Measurements from ENCODE around the gene CDC20B.

Gene CDC20B

DNA sequence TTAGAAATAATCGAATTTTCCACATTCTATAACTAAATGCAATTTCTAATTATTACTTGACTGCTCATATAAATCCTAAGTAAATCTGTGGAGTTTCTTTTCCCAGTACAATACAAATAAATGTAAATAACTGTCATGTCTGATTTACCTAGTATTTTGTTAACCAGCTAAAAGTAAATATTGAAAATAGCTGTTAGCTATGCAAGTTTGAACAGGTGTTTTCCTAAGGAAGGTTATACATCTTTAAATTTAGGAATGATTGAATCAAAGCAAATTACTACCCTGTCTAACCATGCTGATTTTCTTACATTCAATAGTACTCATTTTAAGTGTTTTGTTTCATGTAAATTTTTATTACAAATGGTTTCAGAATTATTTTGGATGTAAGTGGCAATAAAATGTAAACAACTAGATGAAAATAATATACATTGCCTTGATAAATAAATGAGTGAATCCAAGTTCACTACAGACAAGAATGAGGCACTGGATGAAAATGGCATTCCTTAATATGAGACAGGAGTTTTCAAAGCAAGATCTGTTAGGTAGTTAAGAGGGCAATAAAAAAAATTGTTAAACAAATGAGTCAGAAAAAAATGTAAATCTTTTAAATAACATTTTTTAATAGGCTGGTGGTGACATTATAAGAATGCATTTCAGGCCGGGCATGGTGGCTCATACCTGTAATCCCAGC lies 38.4 kb upstream of the CDC20B start:
- H3K27ac ChIP-seq = no peak overlapping the region
- H3K4me3 ChIP-seq = no peak overlapping the region
- no peak for TF ChIP-seq CTCF (IDR thresholded peaks at IDR 0.05)
- no peak for DNase-seq (ENCODE audit: low spot score)

DNA sequence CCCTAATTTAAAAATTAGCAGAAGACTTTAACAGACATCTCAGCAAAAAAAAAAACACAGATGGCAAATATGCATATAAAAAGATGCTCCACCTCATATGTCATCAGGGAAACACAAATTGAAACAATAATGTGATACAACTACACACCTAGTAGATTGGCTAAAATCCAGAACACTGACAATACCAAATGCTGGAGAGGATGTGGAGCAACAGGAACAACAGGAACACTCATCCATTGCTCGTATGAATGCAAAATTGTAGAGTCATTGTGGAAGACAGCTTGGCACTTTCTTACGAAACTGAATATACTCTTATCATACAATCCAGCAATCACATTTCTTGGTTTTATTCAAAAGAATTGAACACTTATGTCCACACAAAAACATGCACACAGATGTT lies 32.0 kb upstream of the CDC20B start:
- DNase-seq (ENCODE audit: low spot score) = no peak
- Histone ChIP-seq H3K4me3 (no peak overlapping the region), H3K27ac (no peak overlapping the region)
- no peak for TF ChIP-seq CTCF (IDR thresholded peaks at IDR 0.05)

DNA sequence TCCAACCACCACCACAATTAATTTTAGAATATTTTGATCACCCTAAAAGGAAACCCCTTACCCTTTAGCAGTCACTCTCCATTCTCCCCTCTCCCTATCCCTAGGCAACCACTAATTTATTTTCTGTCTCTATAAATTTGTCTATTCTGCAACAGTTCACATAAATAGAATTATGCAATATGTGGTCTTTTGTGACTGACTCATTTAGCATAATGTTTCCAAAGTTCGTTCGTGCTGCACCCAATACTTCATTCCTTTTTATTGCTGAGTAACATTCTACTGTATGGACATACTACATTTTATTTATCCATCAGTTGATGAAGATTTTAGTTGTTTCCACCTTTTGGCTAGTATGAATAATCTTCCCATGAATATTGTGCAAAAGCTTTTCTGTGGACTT lies 18.2 kb upstream of the CDC20B start:
- no peak for DNase-seq (ENCODE audit: low spot score)
- Histone ChIP-seq H3K4me3 (no peak overlapping the region), H3K27ac (no peak overlapping the region)
- TF ChIP-seq CTCF (IDR thresholded peaks at IDR 0.05) = no peak

DNA sequence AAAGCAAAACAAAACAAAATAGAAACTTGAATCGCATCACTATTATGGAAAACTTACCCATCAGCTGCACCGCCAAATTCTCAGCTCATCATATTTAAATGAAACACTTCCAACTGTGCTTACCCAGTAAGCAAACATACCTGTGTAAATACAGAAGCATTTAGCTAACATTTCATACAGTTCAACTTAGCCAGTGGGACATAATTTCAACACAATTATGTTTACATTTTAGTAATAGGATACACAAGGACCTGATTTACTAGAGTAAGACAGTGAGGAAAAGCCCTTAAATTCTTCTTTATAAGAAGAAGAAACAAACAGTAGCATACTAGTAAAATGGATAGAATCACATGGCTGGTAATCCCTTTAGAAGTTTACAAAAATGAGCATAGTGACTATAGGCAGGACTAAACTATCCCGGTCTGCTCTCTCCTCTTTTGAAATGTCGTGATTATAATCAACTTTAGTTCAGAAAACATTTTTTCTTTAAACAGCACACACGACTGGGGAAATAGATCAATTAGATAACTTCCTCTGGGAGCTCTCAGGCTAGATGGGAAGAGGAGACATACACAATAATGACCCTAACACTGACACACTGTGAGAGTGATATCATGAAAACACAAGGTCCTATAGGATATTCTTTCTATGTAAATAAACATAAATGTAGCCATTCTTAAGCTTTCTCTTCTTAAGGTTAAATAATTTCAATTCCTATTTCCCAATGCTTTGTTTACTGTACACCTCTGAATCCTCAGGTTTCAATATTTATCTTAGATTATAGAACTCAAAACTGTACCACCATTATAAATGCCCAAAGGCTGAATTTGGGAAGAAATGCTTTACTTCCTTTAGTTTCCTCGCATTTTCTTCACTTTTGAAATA lies 15.9 kb upstream of the CDC20B start:
- Histone ChIP-seq H3K4me3 (no peak overlapping the region), H3K27ac (no peak overlapping the region)
- DNase-seq (ENCODE audit: low spot score) = no peak
- TF ChIP-seq CTCF (IDR thresholded peaks at IDR 0.05) = no peak

GRCh38 chr5:55187370-55187769 lies 14.4 kb upstream of the CDC20B start:
- no peak for DNase-seq (ENCODE audit: low spot score)
- no peak for TF ChIP-seq CTCF (IDR thresholded peaks at IDR 0.05)
- Histone ChIP-seq H3K4me3 (no peak overlapping the region), H3K27ac (no peak overlapping the region)

GRCh38 chr5:55180016-55180415 lies 7.0 kb upstream of the CDC20B start:
- DNase-seq (ENCODE audit: low spot score) = no peak
- TF ChIP-seq CTCF (IDR thresholded peaks at IDR 0.05) = no peak
- H3K27ac ChIP-seq = no peak overlapping the region
- H3K4me3 ChIP-seq = no peak overlapping the region

GRCh38 chr5:55177078-55177477 lies 4.1 kb upstream of the CDC20B start:
- Histone ChIP-seq H3K4me3 (no peak overlapping the region), H3K27ac (no peak overlapping the region)
- DNase-seq (ENCODE audit: low spot score) = no peak
- no peak for TF ChIP-seq CTCF (IDR thresholded peaks at IDR 0.05)

Data from coronary artery (tissue), 2 donors.